Nephron (organoid): ENCODE measurements around the gene GRK3.
"Not testable (repeated sequence)": the region's sequence is repeated elsewhere in the genome, so short reads cannot be mapped to it uniquely, and the experiment has no call there.

Source experiments
- H3K27ac Mint-ChIP-seq, 3 experiments: 2 replicates each; pipeline ENCODE4 v1.8.0; 2020; ENCODE audit warnings: mixed read lengths in 3 of 3, mild to moderate bottlenecking in 2 of 3, moderate library complexity in 1 of 3
- H3K27me3 Mint-ChIP-seq: 2 replicates; pipeline ENCODE4 v1.8.0; 2021; ENCODE audit warnings: low read depth, mild to moderate bottlenecking, moderate library complexity, mixed read lengths
- H3K36me3 Mint-ChIP-seq: 2 replicates; pipeline ENCODE4 v1.8.0; 2020; ENCODE audit warnings: low read depth, mixed read lengths
- H3K4me1 Mint-ChIP-seq: 2 replicates; pipeline ENCODE4 v1.8.0; 2020; ENCODE audit warnings: mixed read lengths
- H3K4me3 Mint-ChIP-seq, 3 experiments: 2 replicates each; pipeline ENCODE4 v1.8.0; 2020; ENCODE audit warnings: mild to moderate bottlenecking in 3 of 3, mixed read lengths in 3 of 3, moderate library complexity in 2 of 3
- H3K9me3 Mint-ChIP-seq: 2 replicates; pipeline ENCODE4 v1.8.0; 2020; ENCODE audit warnings: mixed read lengths
- CTCF ChIP-seq, 3 experiments: fragments of 200-600 bp; sonication (generic); IDR thresholded peaks; one replicate each; pipeline ENCODE4 v1.5.0; 2021; ENCODE audit warnings: antibody characterized with exemption in 3 of 3; ENCODE audit not compliant: unreplicated experiment in 3 of 3

Gene GRK3

GRCh38 chr22:25557218-25557617 lies 7.3 kb upstream of the GRK3 start:
- Mint-ChIP-seq H3K27me3 (peaks cover 4% of the 10 kb centered on the region), H3K27ac (no peak overlapping the region), H3K4me3 (no peak overlapping the region), H3K36me3 (no peaks in the 10 kb centered on the region), H3K9me3 (no peaks in the 10 kb centered on the region), H3K4me1 (peaks cover 30% of the 10 kb centered on the region)
- no peak for TF ChIP-seq CTCF (IDR thresholded peaks at IDR 0.05; ENCODE audit: unreplicated experiment in 3 of 3)

GRCh38 chr22:25558341-25558740 lies 6.1 kb upstream of the GRK3 start:
- Mint-ChIP-seq H3K4me1 (peaks cover 37% of the 10 kb centered on the region), H3K4me3 (no peak overlapping the region), H3K36me3 (no peaks in the 10 kb centered on the region), H3K27me3 (peaks cover 4% of the 10 kb centered on the region), H3K27ac (no peak overlapping the region), H3K9me3 (no peaks in the 10 kb centered on the region)
- TF ChIP-seq CTCF (IDR thresholded peaks at IDR 0.05; ENCODE audit: unreplicated experiment in 3 of 3), result no peak

- H3K4me1 Mint-ChIP-seq, result peaks cover 36% of the 10 kb centered on the region
- not testable (repeated sequence) for H3K36me3 Mint-ChIP-seq, H3K27ac Mint-ChIP-seq, H3K9me3 Mint-ChIP-seq, H3K4me3 Mint-ChIP-seq, H3K27me3 Mint-ChIP-seq
Measured at GRCh38 chr22:25559910-25560309, 4.6 kb upstream of the GRK3 start.

- H3K27me3 Mint-ChIP-seq, H3K36me3 Mint-ChIP-seq, H3K27ac Mint-ChIP-seq, H3K9me3 Mint-ChIP-seq: not testable (repeated sequence)
- peak overlapping the region in 1 of 3 experiments; percentile 39 for H3K4me3 Mint-ChIP-seq
- H3K4me1 Mint-ChIP-seq, result peaks cover 26% of the 10 kb centered on the region
Measured at GRCh38 chr22:25561182-25561581, 3.3 kb upstream of the GRK3 start.

- Mint-ChIP-seq H3K27me3 (peaks cover 12% of the 10 kb centered on the region), H3K4me1 (peaks cover 29% of the 10 kb centered on the region)
- not testable (repeated sequence) for H3K4me3 Mint-ChIP-seq, H3K9me3 Mint-ChIP-seq, H3K36me3 Mint-ChIP-seq, H3K27ac Mint-ChIP-seq
Measured at GRCh38 chr22:25561927-25562326, 2.5 kb upstream of the GRK3 start.

- H3K4me1 Mint-ChIP-seq, result peaks cover 39% of the 10 kb centered on the region
- peak overlapping the region; percentile 81 to 92 (median 85) for H3K4me3 Mint-ChIP-seq
- not testable (repeated sequence) for H3K36me3 Mint-ChIP-seq, H3K9me3 Mint-ChIP-seq
- peak overlapping the region; percentile 7 to 26 (median 9) for H3K27ac Mint-ChIP-seq
- peaks cover 12% of the 10 kb centered on the region for H3K27me3 Mint-ChIP-seq
Measured at GRCh38 chr22:25562966-25563760, 1.3 kb upstream of the GRK3 start.

- Mint-ChIP-seq H3K27me3 (peaks cover 12% of the 10 kb centered on the region), H3K36me3 (no peaks in the 10 kb centered on the region)
Measured at GRCh38 chr22:25563761-25564319, 635 bp upstream of the GRK3 start.

More at GRCh38 chr22:25563761-25564319, 635 bp upstream of the GRK3 start:
- H3K4me1 Mint-ChIP-seq, result peaks cover 39% of the 10 kb centered on the region
- H3K27ac Mint-ChIP-seq, result peak overlapping the region; percentile 7 to 11 (median 7)
- no peak for TF ChIP-seq CTCF (IDR thresholded peaks at IDR 0.05; ENCODE audit: unreplicated experiment in 3 of 3)
- H3K4me3 Mint-ChIP-seq, result peak overlapping the region; percentile 81 to 92 (median 85)
- H3K9me3 Mint-ChIP-seq, result no peaks in the 10 kb centered on the region
